Thoracic aorta (tissue), 2 donors: ENCODE measurements around the gene FHIT. TPM values are rescaled to one million over a fixed set of nuclear protein-coding genes. Genes with fewer than 3 reads are reported as not detected.

Source experiments
- ATAC-seq: fragments of 150-250 bp; one replicate; pipeline ENCODE4 v1.8.0; 2017; ENCODE audit warnings: low read depth; ENCODE audit not compliant: insufficient number of reproducible peaks, low FRiP score
- DNase-seq: peaks from one replicate; pipeline ENCODE4 v3.0.0-alpha.2; 2020; ENCODE audit warnings: low spot score
- H3K27ac ChIP-seq, 2 donors: fragments of 200-600 bp; sonication (generic); 1 replicate in 1 of 2; 2 replicates in 1 of 2; pipeline ENCODE4 v1.5.1; 2016; ENCODE audit warnings: mild to moderate bottlenecking in 2 of 2, moderate library complexity in 2 of 2
- H3K27me3 ChIP-seq: fragments of 200-600 bp; sonication (generic); replicated peaks from 2 replicates; pipeline ENCODE4 v1.6.0; 2016; ENCODE audit warnings: mild to moderate bottlenecking; ENCODE audit not compliant: insufficient read depth
- H3K36me3 ChIP-seq: fragments of 200-600 bp; sonication (generic); one replicate; pipeline ENCODE4 v1.5.1; 2016
- H3K4me1 ChIP-seq, 2 donors: fragments of 200-600 bp; sonication (generic); 1 replicate in 1 of 2; 2 replicates in 1 of 2; pipeline versions ENCODE4 v1.5.1 to v1.6.0; 2016; ENCODE audit warnings: low read depth in 2 of 2, mild to moderate bottlenecking in 1 of 2; ENCODE audit not compliant: control insufficient read depth in 1 of 2
- H3K4me3 ChIP-seq: fragments of 200-600 bp; sonication (generic); 2 replicates; pipeline ENCODE4 v1.5.1; 2016; ENCODE audit warnings: mild to moderate bottlenecking
- H3K9me3 ChIP-seq: fragments of 200-600 bp; sonication (generic); 2 replicates; pipeline ENCODE4 v1.5.1; 2016
- total RNA-seq, 2 donors: library from RNA; depleted of rRNA; stranded (reverse); fragments of >200 nt; gene quantifications; one replicate each; pipeline versions ENCODE4 v1.1.0 to v1.2.3, GENCODE V29; 2016
- TF ChIP-seq, protein P1 (sequence below): fragments of 200-600 bp; sonication (generic); IDR thresholded peaks from one replicate; pipeline ENCODE4 v1.5.1; 2019; ENCODE audit warnings: antibody characterized with exemption

Gene FHIT
- total RNA-seq, 2 donors from 2014 or later, result 2.0 to 2.3 TPM

DNA sequence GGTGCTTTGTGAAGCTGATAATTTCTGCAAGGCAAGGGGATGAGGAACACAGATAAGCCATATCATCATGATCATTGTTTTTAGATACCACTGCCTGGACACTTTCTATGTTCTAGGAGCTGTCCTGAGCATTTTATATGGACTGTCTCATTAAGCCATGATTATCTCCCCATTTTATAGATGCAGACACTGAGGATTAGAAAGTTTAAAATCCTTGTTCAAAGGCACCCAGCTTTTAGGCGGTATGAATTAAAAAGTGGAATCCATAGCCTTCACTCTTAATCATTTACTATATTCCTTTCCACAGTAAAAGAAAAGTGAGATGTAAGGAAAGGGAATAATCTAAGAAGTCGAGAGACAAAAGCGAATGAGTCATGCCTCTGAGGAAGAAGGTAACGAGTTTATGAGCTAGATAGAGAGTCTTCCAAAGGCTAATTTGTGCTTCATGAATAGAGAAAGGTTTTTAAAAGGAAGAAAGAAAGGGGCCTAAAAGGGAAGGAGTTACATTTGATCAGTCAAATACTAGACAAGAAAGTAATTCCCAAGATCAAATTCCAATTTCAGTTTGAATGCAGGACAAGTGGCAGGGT, 856.0 kb downstream of the FHIT start:
- H3K4me3 ChIP-seq, result no peak overlapping the region
- H3K4me1 ChIP-seq, result peaks cover 7 to 15% of the 10 kb centered on the region in 2 donors
- H3K27me3 ChIP-seq, result no peaks in the 10 kb centered on the region
- H3K9me3 ChIP-seq, result no peaks in the 10 kb centered on the region
- H3K27ac ChIP-seq, result no peak overlapping the region
- H3K36me3 ChIP-seq, result no peaks in the 10 kb centered on the region
- TF ChIP-seq, protein P1, sequence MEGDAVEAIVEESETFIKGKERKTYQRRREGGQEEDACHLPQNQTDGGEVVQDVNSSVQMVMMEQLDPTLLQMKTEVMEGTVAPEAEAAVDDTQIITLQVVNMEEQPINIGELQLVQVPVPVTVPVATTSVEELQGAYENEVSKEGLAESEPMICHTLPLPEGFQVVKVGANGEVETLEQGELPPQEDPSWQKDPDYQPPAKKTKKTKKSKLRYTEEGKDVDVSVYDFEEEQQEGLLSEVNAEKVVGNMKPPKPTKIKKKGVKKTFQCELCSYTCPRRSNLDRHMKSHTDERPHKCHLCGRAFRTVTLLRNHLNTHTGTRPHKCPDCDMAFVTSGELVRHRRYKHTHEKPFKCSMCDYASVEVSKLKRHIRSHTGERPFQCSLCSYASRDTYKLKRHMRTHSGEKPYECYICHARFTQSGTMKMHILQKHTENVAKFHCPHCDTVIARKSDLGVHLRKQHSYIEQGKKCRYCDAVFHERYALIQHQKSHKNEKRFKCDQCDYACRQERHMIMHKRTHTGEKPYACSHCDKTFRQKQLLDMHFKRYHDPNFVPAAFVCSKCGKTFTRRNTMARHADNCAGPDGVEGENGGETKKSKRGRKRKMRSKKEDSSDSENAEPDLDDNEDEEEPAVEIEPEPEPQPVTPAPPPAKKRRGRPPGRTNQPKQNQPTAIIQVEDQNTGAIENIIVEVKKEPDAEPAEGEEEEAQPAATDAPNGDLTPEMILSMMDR, result no peak
- DNase-seq (no peak), ATAC-seq (no peak)

DNA sequence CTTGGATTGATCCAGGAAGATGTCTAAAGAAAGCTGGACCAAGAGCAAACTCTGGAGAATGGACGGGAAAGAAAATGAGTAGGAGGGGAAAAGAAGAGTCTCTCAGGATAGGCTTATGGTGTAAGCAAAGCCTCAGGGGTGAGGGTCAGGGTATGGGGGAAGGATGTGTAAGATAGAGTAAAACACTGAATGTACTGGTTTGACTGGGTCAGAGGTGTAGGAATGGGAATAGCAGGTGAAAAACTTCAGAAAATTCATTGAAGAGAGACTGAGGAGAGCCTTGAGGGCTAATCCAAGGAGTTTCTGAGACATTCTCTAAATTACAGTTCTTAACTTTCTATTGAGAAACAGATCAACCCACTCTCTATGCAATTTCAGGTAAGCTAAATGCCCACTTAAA, 857.3 kb downstream of the FHIT start:
- ATAC-seq, result no peak
- TF ChIP-seq, protein P1, result no peak

DNA sequence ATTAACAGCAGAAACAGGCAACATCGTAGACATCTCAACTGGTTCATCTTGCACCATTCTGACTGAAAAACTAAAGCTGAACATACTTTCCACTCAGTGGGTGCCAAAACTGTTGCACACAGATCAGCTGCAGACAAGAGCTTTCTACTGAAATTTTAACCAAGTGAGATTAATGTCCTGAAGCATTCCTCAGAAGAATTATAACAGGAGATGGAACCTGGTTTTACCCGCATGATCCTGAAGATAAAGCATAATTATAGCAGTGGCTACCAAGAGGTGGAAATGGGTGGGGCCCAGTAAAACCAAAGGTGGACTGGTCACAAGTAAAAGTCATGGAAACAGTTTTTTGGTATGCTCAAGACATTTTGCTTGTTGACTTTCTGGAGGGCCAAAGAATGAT, 858.8 kb downstream of the FHIT start:
- ATAC-seq (no peak), DNase-seq (no peak)
- Histone ChIP-seq H3K27ac (no peak overlapping the region), H3K4me1 (no peaks in the 10 kb centered on the region), H3K27me3 (no peaks in the 10 kb centered on the region), H3K4me3 (no peak overlapping the region), H3K9me3 (no peaks in the 10 kb centered on the region), H3K36me3 (no peaks in the 10 kb centered on the region)
- TF ChIP-seq, protein P1, result no peak

More for the DNA sequence above, 857.3 kb downstream of the FHIT start:
- no peaks in the 10 kb centered on the region for H3K9me3 ChIP-seq
- DNase-seq, result no peak
- H3K36me3 ChIP-seq, result no peaks in the 10 kb centered on the region
- no peak overlapping the region for H3K4me3 ChIP-seq
- peaks cover 0 to 1% of the 10 kb centered on the region in 2 donors for H3K4me1 ChIP-seq
- no peak overlapping the region for H3K27ac ChIP-seq
- no peaks in the 10 kb centered on the region for H3K27me3 ChIP-seq

DNA sequence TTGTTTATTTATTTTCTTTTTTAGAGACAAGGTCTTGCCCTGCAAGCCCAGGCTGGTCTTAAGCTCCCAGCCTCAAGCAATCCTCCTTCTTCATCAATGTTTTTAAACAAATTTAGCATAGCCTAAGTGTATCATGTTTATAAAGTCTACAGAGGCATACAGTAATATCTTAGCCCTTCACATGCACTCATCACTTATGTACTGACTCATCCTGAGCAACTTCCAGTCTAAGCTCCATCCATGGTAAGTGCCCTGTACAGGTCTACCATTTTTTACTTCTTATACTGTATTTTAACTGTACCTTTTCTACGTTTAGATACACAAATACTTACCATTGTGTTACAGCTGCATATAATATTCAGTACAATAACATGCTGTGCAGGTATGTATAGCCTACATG, 860.0 kb downstream of the FHIT start:
- DNase-seq (no peak), ATAC-seq (no peak)
- Histone ChIP-seq H3K36me3 (no peaks in the 10 kb centered on the region), H3K27ac (no peak overlapping the region), H3K27me3 (no peaks in the 10 kb centered on the region), H3K4me1 (no peaks in the 10 kb centered on the region), H3K4me3 (no peak overlapping the region), H3K9me3 (no peaks in the 10 kb centered on the region)
- TF ChIP-seq, protein P1, result no peak

DNA sequence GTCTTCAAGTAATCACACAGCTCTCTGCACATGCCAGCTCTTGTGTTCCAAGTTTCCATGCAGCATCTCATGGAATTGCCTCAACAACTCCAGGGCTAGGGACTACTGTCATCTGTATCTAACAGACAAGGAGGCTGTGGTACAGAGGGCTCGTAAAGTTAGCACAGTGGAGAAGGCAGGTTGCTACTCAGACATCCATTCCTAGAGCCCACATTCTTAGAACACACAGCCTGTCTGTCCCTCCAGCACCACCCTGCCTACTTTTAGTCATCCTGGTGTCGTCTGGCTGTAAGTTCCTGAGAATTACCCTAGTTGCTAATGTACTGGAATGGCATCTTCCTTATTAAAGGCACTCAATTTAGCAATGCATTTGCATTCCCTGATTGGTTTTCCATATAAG, 862.5 kb downstream of the FHIT start:
- no peaks in the 10 kb centered on the region for H3K36me3 ChIP-seq
- H3K4me3 ChIP-seq, result no peak overlapping the region
- H3K27me3 ChIP-seq, result no peaks in the 10 kb centered on the region
- TF ChIP-seq, protein P1, result no peak
- H3K9me3 ChIP-seq, result no peaks in the 10 kb centered on the region
- ATAC-seq, result no peak
- DNase-seq, result no peak
- no peaks in the 10 kb centered on the region for H3K4me1 ChIP-seq
- H3K27ac ChIP-seq, result no peak overlapping the region
